ENCODE data around the gene CLMP.
"Not testable (repeated sequence)": the region's sequence is repeated elsewhere in the genome, so short reads cannot be mapped to it uniquely, and the experiment has no call there.

The CLMP gene

GRCh38 chr11:123217897-123218296 is 22.8 kb upstream of the CLMP start:
- DNase-seq, result no peak

- no peak for DNase-seq
These were observed 21.2 kb upstream of the CLMP start for GRCh38 chr11:123216249-123216648.

- DNase-seq, result no peak
These were observed 19.9 kb upstream of the CLMP start for GRCh38 chr11:123214940-123215339.

- DNase-seq, result no peak
These were observed 19.3 kb upstream of the CLMP start for GRCh38 chr11:123214396-123214795.

GRCh38 chr11:123213307-123213771 is 18.3 kb upstream of the CLMP start:
- peak; percentile 8 for DNase-seq

GRCh38 chr11:123212406-123212805 is 17.4 kb upstream of the CLMP start:
- DNase-seq, result no peak

- DNase-seq, result no peak
These were observed 16.9 kb upstream of the CLMP start for GRCh38 chr11:123211981-123212380.

GRCh38 chr11:123211149-123211852 is 16.3 kb upstream of the CLMP start:
- no peak for DNase-seq

- no peak for DNase-seq
These were observed 14.5 kb upstream of the CLMP start for GRCh38 chr11:123209591-123209990.

- no peak for DNase-seq
These were observed 11.9 kb upstream of the CLMP start for GRCh38 chr11:123206791-123207434.

- not testable (repeated sequence) for DNase-seq
These were observed 11.0 kb upstream of the CLMP start for GRCh38 chr11:123206055-123206454.

- no peak for DNase-seq
These were observed 8.9 kb upstream of the CLMP start for GRCh38 chr11:123203934-123204333.

GRCh38 chr11:123203471-123203870 is 8.4 kb upstream of the CLMP start:
- no peak for DNase-seq

GRCh38 chr11:123202155-123203151 is 7.4 kb upstream of the CLMP start:
- DNase-seq, result peak; percentile 61

GRCh38 chr11:123200264-123200663 is 5.2 kb upstream of the CLMP start:
- DNase-seq, result no peak

GRCh38 chr11:123197711-123198110 is 2.7 kb upstream of the CLMP start:
- DNase-seq, result no peak

- no peak for DNase-seq
These were observed 1.1 kb upstream of the CLMP start for GRCh38 chr11:123196060-123196714.

GRCh38 chr11:123194337-123195187 is 486 bp downstream of the CLMP start:
- DNase-seq, result peak; percentile 9

GRCh38 chr11:123193742-123194141 is 1.3 kb downstream of the CLMP start:
- DNase-seq, result no peak

- no peak for DNase-seq
These were observed 3.1 kb downstream of the CLMP start for GRCh38 chr11:123191939-123192338.

- DNase-seq, result no peak
These were observed 4.5 kb downstream of the CLMP start for GRCh38 chr11:123190518-123190917.
